HG03558 (cell line): Measurements from ENCODE around the gene IFNA21.
"Not testable (repeated sequence)": the region's sequence is repeated elsewhere in the genome, so short reads cannot be mapped to it uniquely, and the experiment has no call there.

Source experiments
- ATAC-seq: cut with Tn5 transposase; IDR thresholded peaks from one replicate; pipeline ENCODE4 v1.9.1; 2021; ENCODE audit warnings: moderate number of reproducible peaks; ENCODE audit not compliant: unreplicated experiment; ENCODE audit errors: extremely low read depth

The IFNA21 gene

DNA sequence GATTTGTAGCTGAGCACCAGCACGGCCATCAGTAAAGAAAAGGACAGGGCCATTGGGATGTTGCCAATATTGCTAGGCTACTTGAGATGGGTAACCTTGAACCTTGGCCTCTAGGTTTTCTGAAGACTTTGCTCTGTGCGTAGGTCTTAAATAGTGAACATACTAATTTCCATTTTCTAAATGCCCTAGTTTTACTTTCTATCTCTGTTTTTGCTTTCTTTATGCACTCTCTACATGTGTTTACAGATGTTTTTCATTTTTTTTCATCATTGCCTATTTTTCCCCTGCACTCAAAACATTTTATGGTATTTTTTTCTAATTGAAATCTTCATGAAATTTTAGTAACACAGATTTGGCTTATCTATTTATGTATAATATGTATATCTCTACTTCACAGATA lies at the start of gene IFNA21:
IFNA21 (minus strand) TSS at position 101 of the 400 bp plus-strand sequence; CDS start at position 53, 48 bp downstream.
- not testable (repeated sequence) for ATAC-seq

- peak; percentile 67 for ATAC-seq
Observed at GRCh38 chr9:21213411-21214326, 47.2 kb upstream of the IFNA21 start.

- not testable (repeated sequence) for ATAC-seq
Observed at GRCh38 chr9:21212160-21212559, 45.7 kb upstream of the IFNA21 start.

DNA sequence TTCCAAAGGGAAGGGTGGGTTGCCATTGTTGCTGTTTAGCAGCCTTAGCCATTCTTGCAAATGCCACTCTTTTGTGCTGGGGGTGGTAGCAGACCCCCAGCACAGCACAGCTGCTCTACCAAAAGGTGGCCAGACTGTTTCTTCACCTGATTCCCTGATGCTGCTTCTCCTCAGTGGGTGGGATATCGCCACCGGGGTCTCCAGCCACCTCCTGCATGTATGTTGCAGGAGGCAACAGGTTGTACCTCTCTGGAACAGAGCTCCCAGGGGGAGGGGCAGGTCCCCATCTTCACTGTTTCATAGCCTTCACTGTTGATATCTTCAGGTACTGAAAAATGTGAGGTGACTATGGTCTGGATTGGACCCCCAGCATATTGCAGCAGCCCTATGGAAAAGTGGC lies 44.3 kb upstream of the IFNA21 start:
- ATAC-seq = not testable (repeated sequence)

DNA sequence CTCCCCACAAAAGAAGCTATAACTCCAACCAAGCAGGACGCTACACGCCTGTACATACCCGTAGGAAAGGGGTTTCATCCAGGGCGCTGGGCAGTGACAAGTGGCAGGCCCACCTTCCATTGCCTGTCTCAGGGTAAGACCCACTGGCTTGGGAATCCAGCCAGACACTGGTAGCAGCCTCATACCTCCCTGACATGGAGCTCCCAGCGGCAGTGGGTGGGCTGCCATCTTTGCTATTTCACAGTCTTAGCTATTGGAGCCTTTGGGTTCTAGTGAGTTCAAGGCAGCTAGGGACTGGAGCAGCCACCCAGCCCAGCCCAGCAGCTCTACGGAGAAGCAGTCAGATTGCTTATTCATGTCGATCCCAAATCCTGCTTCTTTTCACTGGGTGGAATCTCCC lies 43.9 kb upstream of the IFNA21 start:
- ATAC-seq = no peak

DNA sequence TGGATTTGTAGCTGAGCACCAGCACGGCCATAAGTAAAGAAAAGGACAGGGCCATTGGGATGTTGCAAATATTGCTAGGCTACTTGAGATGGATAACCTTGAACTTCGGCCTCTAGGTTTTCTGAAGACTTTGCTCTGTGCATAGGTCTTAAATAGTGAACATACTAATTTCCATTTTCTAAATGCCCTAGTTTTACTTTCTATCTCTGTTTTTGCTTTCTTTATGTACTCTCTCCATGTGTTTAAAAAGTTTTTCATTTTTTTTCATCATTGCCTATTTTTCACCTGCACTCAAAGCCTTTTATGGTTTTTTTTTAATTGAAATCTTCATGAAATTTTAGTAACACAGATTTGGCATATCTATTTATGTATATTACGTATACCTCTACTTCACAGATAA lies 40.6 kb upstream of the IFNA21 start, which contains the start of gene IFNA10:
IFNA10 (minus strand) TSS at position 101 of the 400 bp plus-strand sequence; CDS start at position 55, 46 bp downstream.
- ATAC-seq = not testable (repeated sequence)

DNA sequence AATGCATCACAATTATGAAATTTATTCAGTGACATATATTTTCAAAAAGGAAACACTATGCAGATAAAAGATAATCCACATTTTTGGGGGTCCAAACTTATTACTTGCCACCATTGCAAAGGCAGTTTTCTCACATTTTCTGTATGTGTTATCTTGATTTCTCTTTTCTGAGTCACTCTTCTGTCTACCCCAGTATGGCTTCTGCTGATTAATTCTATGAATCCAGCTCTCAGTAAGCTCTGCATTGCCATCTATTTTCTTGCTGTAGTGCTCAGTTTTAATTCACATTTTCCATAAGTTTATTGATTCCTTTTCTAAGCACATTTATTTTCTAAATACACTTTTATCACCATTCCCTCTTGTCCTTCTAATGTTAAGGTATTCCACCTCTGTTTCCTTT lies 38.7 kb upstream of the IFNA21 start:
- ATAC-seq = no peak

DNA sequence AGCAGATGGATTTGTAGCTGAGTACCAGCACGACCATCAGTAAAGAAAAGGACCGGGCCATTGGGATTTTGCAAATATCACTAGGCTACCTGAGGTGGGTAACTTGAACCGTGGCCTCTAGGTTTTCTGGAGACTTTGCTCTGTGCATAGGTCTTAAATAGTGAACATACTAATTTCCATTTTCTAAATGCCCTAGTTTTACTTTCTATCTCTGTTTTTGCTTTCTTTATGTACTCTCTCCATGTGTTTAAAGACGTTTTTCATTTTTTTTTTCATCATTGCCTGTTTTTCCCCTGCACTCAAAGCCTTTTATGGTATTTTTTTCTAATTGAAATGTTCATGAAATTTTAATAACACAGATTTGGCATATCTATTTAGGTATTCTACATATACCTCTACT lies 35.6 kb upstream of the IFNA21 start, which contains the start of gene IFNA7:
IFNA7 (minus strand) TSS at position 101 of the 400 bp plus-strand sequence; CDS start at position 61, 40 bp downstream.
- ATAC-seq = not testable (repeated sequence)

- peak; percentile 87 for ATAC-seq
Observed at GRCh38 chr9:21194867-21195776, 28.7 kb upstream of the IFNA21 start.

DNA sequence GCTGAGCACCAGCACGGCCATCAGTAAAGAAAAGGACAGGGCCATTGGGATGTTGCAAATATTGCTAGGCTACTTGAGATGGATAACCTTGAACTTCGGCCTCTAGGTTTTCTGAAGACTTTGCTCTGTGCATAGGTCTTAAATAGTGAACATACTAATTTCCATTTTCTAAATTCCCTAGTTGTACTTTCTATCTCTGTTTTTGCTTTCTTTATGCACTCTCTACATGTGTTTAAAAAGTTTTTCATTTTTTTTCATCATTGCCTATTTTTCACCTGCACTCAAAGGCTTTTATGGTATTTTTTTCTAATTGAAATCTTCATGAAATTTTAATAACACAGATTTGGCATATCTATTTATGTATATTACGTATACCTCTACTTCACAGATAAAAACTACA lies 21.0 kb upstream of the IFNA21 start, which contains the start of gene IFNA4:
IFNA4 (minus strand) TSS at position 101 of the 400 bp plus-strand sequence; CDS start at position 45, 56 bp downstream.
- not testable (repeated sequence) for ATAC-seq

DNA sequence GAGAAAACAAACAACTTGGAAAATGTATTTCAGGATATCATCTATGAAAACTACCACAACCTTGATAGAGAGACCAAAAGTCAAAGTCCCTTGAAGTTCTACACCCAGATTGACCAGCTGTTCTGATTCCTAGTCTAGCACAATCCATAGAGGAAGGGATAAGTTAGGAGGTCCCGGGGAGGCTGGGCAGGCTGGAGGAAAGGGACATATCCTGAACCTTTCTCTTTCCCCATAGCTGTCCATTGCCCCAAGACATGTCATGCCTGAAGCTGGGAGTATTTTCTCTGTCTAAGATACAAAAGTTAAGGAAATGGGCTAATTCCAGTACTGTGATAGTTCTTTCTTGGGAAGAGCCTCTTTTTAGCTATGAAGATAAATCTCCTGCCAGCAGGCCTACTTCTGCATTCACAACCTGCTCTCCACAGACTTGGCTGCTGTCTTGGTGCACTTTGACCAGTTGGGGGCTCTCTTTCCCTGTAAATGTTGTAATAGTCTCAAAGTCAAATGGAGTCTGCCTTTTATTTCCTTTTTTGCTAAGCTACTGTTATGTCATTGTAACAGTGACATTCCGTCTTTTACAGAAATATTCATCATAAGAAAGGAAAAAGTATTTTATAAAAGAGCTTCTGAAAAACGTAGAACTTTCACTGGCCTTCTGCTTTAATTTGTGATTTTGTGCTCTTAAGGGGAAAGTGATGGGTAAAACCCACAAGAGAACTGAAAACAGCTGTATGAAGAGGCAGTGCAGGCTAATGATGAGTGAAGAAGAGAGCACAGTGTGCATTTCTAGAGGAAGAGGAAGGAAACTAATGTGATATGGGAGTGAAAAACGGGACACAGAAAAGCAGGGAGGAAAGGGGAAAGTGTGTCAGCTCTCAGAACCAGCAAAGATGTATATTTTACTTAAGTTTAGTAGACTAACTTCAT lies 16.6 kb upstream of the IFNA21 start:
- peak; percentile 74 for ATAC-seq

DNA sequence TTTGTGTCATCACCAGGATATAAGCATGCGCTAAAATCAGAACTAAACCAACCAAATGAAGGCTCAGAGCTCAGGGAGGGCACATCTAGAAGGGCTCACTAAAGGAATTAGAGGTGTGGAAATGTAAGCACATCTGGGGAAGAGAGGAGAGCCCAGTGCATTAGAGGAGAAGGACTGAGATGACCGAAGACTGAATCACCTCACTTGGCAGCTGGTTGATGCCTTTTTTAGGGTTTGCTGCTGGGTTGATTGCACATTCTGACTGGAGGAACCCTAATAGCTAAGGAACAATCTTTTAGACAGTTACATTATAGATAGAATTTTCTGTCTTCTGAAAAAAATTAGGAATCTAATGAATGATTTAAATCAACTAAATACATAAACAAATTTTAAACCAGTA lies 8.2 kb upstream of the IFNA21 start:
- ATAC-seq = no peak

GRCh38 chr9:21172156-21172555 lies 5.7 kb upstream of the IFNA21 start:
- no peak for ATAC-seq

GRCh38 chr9:21171351-21171750 lies 4.9 kb upstream of the IFNA21 start:
- no peak for ATAC-seq

DNA sequence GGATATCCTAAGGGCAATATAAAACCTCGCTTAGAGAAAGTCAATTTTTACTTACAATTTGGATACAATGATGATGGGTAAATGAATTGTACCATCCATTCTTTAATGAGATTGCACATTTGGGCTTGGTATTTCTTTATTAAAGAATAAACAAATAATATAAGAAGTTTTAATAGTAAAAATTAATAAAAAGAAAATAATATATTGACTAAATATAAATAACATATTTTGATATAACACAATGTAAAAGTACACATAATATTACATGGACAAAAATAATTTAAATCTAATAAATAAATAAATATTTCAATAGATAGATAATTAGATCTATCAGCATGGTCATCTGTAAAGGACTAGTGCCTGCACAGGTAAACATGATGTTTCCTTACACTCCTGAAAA lies 944 bp downstream of the IFNA21 start:
- no peak for ATAC-seq

DNA sequence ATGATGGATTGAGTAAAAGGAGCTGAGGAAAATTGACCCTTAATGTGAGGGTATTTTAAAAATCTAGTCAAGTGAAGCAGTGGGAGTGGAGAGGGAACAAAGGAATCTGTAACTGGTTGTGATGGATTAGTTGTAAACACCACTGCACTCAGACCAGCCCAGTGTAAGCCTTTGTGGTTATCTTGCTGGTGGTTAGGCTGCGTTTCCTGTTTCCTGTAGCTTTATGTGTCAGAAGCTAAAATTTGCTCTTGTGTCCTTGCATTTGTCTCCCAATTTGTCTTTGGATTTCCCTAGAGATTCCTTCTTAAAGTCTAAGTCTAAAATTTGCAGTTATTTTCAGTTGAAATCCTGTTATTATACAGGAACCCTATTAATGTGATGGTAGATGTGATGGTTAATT lies 6.3 kb downstream of the IFNA21 start:
- peak; percentile 98 for ATAC-seq

- no peak for ATAC-seq
Observed at GRCh38 chr9:21155501-21155900, 11.0 kb downstream of the IFNA21 start.

GRCh38 chr9:21154018-21154608 lies 12.3 kb downstream of the IFNA21 start:
- peak; percentile 66 for ATAC-seq
